Motor neuron (in vitro differentiated cells): Measurements from ENCODE around the gene ITGA11. TPM values are rescaled to one million over a fixed set of nuclear protein-coding genes. Genes with fewer than 3 reads are reported as not detected.
A peak's percentile ranks its signal among the peaks of the same experiment; 100 is the strongest.

Experiments used
- ATAC-seq, 8 experiments: fragments of 200-7000 bp; cut with Tn5 transposase; replicated peaks in 6 of 8; 2 replicates each; pipeline ENCODE4 v1.8.0; 2021; ENCODE audit warnings: mild to moderate bottlenecking in 8 of 8, moderate library complexity in 8 of 8
- H3K27ac ChIP-seq, 2 donors: fragments of 250-450 bp; sonication (Bioruptor Pico); 2 replicates each; pipeline ENCODE4 v1.9.0; 2021; ENCODE audit warnings: antibody characterized with exemption in 2 of 2, mild to moderate bottlenecking in 2 of 2, moderate library complexity in 1 of 2
- H3K4me1 ChIP-seq, 2 donors: fragments of 250-450 bp; sonication (Bioruptor Pico); replicated peaks in 1 of 2; 2 replicates each; pipeline ENCODE4 v1.6.1; 2021; ENCODE audit warnings: antibody characterized with exemption in 2 of 2, mild to moderate bottlenecking in 2 of 2, moderate library complexity in 1 of 2
- H3K4me3 ChIP-seq, 5 donors: fragments of 250-450 bp; sonication (Bioruptor Pico); 2 replicates each; pipeline ENCODE4 v1.9.0; 2021; ENCODE audit warnings: antibody characterized with exemption in 5 of 5, mild to moderate bottlenecking in 5 of 5, moderate library complexity in 4 of 5
- WGBS, 10 experiments: fragments of 450-650 bp; shearing (Covaris generic); methylation state at CpG; one replicate each; pipeline ENCODE4 v1.0.0; 2022; 5-methylcytosine and 5-hydroxymethylcytosine counted together
- in situ Hi-C, 9 experiments: fragments of 400-800 bp; cut with MboI; loops; one replicate each; pipeline ENCODE4 v1.15.0; 2021; ENCODE audit warnings: low sequenced_read_pairs in 9 of 9, low pct_unique_long_range_greater_than_20kb in 2 of 9; ENCODE audit not compliant: unreplicated experiment in 9 of 9
- total RNA-seq, 8 experiments: library from RNA; unstranded; fragments of 300-600 nt; gene quantifications; 2 replicates each; pipeline versions ENCODE4 v1.2.3 to v1.2.4, GENCODE V29; 2022

ITGA11 gene
- total RNA-seq, 8 experiments from 2014 or later = 0.27 to 35.0 (median 0.78) TPM

DNA sequence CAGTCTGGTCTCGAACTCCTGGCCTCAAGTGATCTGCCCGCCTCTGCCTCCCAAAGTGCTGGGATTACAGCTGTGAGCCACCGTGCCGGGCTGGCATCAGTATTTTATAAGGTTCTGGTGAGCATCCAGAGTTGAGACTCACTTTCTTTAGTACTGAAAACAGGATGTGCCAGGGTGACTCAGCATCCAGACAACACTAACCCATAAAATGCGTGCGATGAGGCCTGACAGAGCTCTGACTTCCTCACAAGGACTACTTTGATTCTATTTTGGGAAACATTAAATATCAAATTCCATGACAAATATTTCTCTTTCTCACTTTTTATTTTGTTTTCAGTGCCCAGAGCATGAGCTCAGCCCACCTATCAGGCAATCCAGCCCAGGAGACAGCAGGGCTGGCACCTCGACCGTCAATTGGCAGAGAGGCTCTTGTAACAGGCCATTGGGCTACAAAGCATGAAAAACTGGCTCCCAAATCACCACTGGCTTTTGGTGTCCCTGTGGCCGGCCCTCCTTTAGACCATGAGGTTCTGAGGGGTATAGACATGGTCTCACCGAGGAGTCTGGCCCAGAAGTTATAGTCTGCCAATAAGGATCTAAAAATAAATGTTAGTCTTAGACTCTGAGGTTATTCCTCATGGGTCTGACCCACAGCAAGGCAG, 79.4 kb downstream of the ITGA11 start:
- peak in 4 of 8 experiments; percentile 20 to 96 (median 62) for ATAC-seq
- WGBS, 10 experiments = 2 to 100% (median 91%) methylated on average over 1 to 8 of the region's 10 CpGs; no CpG with 5 or more reads in 1 of the 10 experiments
- in situ Hi-C loops = no loop called here
- Histone ChIP-seq H3K4me3 (no peak overlapping the region), H3K4me1 (no peaks in the 10 kb centered on the region), H3K27ac (no peak overlapping the region)

DNA sequence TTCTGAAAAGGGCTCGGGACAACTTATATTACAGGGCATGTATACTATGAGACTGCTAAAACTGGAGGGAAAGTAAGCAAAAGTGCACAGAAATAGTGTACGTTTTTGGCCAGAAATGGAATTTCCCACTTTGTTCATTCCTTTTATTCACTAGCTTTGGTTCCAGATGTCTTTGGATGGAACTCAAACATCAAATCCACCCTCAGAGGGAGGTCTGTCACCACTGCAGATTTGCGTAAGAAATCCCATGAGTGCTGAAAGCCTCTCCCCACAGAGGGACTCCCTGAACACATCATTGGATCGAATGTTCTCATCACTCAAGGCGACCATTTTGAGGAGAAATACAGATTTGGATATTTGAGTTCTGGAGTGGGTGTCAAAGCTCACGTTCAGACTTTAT, 82.8 kb downstream of the ITGA11 start:
- ATAC-seq = no peak
- in situ Hi-C loops = no loop called here
- H3K4me3 ChIP-seq = no peak overlapping the region
- no peaks in the 10 kb centered on the region for H3K4me1 ChIP-seq
- WGBS, 10 experiments = 46 to 100% (median 67%) methylated on average over 1 to 5 of the region's 6 CpGs; no CpG with 5 or more reads in 1 of the 10 experiments
- no peak overlapping the region for H3K27ac ChIP-seq

DNA sequence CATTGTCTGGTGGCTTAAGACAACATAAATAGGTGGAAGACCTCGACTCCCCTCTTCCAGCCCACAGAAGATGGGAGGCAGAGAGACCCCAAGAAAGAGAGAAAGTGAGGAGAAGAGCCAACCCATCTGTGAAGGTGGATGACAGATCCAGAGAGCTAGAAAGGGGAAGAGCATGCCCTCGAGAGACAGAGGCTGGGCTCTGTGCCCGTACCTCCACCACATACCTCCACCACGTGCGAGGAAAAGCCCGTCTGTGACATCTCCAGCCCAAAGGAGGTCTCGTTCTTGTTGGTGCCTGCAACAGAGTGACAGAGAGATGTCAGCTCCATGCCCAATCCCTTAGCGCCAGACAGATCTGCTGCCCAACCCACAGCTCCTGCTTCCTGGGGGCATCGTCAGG, 83.4 kb downstream of the ITGA11 start:
- 0 to 91% (median 66%) methylated on average over 1 to 5 of the region's 9 CpGs; no CpG with 5 or more reads in 6 of the 10 experiments for WGBS, 10 experiments
- H3K4me3 ChIP-seq = no peak overlapping the region
- in situ Hi-C loops = no loop called here
- H3K27ac ChIP-seq = no peak overlapping the region
- H3K4me1 ChIP-seq = no peaks in the 10 kb centered on the region
- no peak for ATAC-seq

DNA sequence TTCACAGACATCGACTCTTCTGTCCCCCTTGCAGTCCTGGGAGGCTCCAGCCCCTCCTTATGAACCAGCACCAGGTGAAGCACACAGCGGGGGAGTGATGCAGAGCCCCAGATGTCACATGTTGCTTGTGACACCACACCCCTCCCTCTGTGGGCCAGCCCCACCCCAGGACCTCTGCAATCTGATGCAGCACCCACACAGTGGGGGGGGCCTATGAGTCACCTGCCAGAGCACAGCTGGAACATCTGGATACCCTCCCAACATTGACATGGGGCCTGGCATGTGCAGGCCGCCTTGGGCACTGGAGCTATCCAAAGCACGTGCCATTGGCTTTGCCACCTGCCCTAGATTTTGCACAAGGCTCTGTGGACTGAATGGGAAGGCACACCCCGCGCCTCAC, 83.9 kb downstream of the ITGA11 start:
- peak in 1 of 8 experiments; percentile 50 for ATAC-seq
- in situ Hi-C loops = no loop called here
- 70 to 100% (median 100%) methylated on average over 1 to 2 of the region's 6 CpGs; no CpG with 5 or more reads in 7 of the 10 experiments for WGBS, 10 experiments
- Histone ChIP-seq H3K27ac (no peak overlapping the region), H3K4me3 (no peak overlapping the region), H3K4me1 (no peaks in the 10 kb centered on the region)

DNA sequence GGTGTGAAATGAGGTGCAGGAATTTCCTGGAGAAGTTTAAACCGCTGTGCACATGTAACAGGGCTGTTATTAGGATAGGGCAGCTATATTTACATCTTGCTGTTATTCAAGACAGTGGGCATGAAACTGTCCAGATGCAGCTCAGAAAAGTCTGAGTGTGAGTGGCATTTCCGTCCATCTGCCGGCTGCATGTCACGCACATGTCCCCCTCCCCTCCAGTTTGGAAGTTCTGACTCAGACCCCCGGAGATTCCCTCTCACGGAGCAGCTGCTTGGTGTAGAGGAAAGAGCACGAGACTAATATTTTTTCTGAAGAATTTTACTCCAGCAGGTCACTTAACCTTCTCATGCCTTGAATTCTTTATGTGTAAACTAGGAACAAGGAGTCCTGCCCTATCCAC, 84.6 kb downstream of the ITGA11 start:
- no peak overlapping the region for H3K4me3 ChIP-seq
- 8 to 88% (median 78%) methylated on average over 2 to 7 of the region's 7 CpGs; no CpG with 5 or more reads in 3 of the 10 experiments for WGBS, 10 experiments

DNA sequence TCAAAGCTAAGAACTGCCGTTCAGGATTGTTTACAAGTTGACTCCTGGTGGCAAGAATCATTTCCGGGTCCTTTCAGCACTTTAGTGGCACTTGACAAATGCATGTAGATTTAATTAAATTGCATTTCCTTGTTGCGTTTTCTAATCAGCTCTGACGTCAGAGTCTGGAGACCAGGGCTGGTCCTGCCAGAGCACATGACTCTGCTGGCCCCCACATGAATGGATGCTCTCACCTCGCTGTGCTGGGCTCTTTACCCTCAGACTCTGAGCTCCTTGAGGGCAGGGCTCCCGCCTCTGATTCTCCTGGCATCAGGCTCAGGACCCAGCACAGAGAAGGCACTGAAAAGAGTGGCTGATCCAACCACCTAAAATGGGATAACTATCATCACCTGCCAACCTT, 85.0 kb downstream of the ITGA11 start:
- WGBS, 10 experiments = 10 to 100% (median 69%) methylated on average over 1 to 6 of the region's 6 CpGs; no CpG with 5 or more reads in 2 of the 10 experiments
- Histone ChIP-seq H3K4me3 (no peak overlapping the region), H3K27ac (no peak overlapping the region), H3K4me1 (peaks cover 0 to 3% of the 10 kb centered on the region in 2 donors)
- ATAC-seq = peak in 1 of 8 experiments; percentile 23
- in situ Hi-C loops = no loop called here

More for the DNA sequence above, 84.6 kb downstream of the ITGA11 start:
- in situ Hi-C loops = no loop called here
- Histone ChIP-seq H3K4me1 (no peaks in the 10 kb centered on the region), H3K27ac (no peak overlapping the region)
- ATAC-seq = peak in 1 of 8 experiments; percentile 43

DNA sequence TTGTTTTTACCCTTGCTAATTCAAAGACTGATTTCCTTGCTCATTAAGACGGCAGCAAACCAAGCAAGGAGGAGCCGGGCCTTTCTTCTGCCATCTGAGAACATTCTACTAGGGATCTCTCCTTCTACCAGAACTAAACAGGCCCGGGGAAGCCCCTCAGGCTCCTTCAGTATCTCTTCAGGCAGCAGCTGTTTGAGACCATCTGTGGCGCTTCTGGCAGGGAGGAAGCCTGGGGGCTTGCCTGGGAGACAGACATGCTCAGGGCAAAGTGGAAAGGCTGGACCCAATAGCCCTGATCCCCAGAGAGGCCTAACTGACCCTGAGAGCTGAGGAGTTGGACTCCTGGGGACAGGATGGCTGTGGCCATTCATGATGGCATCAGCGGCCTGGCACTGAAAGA, 86.5 kb downstream of the ITGA11 start:
- in situ Hi-C loops = no loop called here
- H3K27ac ChIP-seq = no peak overlapping the region
- whole genome bisulfite sequencing, 10 experiments = 75 to 86% (median 76%) methylated on average over 2 to 5 of the region's 5 CpGs; no CpG with 5 or more reads in 6 of the 10 experiments
- ATAC-seq = no peak
- H3K4me1 ChIP-seq = peaks cover 0 to 7% of the 10 kb centered on the region in 2 donors
- H3K4me3 ChIP-seq = no peak overlapping the region

DNA sequence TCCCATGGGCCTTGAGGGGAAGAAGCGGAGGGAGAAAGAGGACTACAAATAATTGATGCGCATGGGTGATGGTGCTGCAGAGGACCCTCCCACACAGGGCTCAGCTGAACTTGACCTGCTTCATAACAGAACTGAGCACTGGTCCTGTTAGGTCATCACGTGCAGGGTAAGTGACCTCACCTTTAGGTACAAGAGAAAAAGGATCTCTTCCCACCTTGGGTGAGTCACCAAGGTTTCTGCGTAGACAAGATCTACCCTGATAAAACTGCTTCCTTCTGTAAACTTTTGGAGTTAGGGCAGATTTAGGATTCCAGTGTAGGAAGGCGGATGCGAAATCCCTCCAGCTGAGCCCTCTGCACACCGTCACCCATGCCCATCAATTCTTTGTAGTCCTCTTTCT, 87.4 kb downstream of the ITGA11 start:
- peaks cover 0 to 7% of the 10 kb centered on the region in 2 donors for H3K4me1 ChIP-seq
- peak in 1 of 8 experiments; percentile 35 for ATAC-seq
- in situ Hi-C loops = no loop called here
- WGBS, 10 experiments = 71 to 100% (median 88%) methylated on average over 1 to 5 of the region's 7 CpGs; no CpG with 5 or more reads in 1 of the 10 experiments
- H3K4me3 ChIP-seq = no peak overlapping the region
- H3K27ac ChIP-seq = no peak overlapping the region

DNA sequence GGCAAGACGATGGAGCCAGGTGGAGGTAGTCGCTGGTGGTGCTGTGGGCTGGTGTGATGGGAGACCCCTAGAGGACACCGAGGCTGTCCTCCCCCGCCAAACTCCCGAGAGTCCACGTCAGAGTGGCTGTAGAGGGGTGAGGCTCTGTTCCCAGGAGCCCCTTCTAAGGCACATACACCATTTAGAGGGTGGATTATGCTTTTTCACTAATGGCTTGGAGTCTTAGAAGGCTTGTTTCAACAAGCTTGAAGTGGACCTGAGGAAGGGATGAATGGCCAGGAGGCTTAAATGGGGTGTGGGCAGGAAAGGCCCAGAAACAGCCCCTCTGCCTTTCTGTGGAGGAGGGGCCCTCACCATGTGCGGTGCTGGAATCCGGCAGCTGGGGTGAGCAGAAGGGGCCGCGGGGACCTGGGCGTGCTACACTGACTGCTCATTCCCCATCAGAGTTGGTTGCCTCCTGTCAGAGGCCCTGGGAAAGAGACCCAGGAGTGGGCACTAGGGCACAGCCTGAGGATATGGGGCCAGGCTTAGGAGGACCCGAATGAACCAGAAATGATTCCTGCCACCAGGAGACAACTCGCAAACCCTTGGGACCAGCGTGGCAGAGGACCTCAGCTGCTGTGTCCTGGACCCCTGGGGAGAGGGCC, 88.3 kb downstream of the ITGA11 start:
- in situ Hi-C loops = no loop called here
- no peak overlapping the region for H3K4me3 ChIP-seq
- no peak for ATAC-seq
- WGBS, 10 experiments = 63 to 88% (median 79%) methylated on average over 3 to 6 of the region's 14 CpGs; no CpG with 5 or more reads in 4 of the 10 experiments
- peaks cover 0 to 7% of the 10 kb centered on the region in 2 donors for H3K4me1 ChIP-seq
- H3K27ac ChIP-seq = no peak overlapping the region

DNA sequence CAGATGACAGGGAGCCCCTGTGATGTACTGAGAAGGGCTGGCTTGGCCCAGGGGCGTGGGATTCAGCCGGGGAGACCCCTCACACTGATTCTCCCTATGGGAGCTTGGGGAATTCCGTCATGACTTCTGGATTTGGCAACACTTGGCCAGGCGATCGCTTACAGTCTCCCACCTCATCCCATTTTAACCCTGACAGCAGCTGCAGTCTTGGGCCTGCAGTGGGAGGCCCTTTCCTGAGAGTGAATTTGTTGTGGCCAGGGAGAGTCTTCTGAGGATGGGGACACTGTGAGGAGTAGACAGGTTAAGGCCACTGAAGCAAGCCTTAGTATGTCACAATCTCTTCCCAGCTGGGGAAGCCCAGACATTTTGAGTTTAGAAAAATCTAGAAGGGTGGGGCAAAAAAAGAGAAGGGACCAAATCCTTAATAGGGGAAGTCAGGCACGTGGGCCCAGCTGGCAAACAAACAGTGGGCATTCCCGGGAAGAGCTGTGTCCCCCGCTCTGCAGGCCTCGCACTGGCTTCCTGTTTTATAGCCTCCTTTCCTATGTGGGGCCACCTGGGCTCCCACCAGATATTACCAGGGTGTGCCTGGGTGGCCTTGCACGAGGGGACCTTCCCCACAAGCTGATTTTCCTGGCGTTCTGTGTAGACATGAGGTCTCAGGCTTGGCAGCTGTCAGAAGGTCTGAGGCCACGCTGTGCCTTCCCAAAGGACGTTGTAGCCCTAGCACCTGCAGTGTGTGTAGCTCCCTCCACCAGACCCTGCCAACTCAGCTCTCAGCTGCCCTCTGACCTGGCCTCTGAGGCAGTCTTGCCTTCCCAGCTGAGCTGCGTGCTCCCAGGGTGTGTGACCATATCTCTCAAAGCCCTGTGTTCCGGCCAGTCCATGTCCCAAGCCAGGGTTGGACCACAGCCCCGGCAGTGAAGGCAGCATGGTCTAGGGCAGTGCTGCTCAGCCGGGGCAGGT, 89.9 kb downstream of the ITGA11 start:
- 60 to 100% (median 84%) methylated on average over 1 to 11 of the region's 17 CpGs; no CpG with 5 or more reads in 4 of the 10 experiments for WGBS, 10 experiments
- ATAC-seq = peak in 1 of 8 experiments; percentile 9
- Histone ChIP-seq H3K27ac (no peak overlapping the region), H3K4me1 (peaks cover 0 to 7% of the 10 kb centered on the region in 2 donors), H3K4me3 (no peak overlapping the region)
- in situ Hi-C loops = no loop called here

DNA sequence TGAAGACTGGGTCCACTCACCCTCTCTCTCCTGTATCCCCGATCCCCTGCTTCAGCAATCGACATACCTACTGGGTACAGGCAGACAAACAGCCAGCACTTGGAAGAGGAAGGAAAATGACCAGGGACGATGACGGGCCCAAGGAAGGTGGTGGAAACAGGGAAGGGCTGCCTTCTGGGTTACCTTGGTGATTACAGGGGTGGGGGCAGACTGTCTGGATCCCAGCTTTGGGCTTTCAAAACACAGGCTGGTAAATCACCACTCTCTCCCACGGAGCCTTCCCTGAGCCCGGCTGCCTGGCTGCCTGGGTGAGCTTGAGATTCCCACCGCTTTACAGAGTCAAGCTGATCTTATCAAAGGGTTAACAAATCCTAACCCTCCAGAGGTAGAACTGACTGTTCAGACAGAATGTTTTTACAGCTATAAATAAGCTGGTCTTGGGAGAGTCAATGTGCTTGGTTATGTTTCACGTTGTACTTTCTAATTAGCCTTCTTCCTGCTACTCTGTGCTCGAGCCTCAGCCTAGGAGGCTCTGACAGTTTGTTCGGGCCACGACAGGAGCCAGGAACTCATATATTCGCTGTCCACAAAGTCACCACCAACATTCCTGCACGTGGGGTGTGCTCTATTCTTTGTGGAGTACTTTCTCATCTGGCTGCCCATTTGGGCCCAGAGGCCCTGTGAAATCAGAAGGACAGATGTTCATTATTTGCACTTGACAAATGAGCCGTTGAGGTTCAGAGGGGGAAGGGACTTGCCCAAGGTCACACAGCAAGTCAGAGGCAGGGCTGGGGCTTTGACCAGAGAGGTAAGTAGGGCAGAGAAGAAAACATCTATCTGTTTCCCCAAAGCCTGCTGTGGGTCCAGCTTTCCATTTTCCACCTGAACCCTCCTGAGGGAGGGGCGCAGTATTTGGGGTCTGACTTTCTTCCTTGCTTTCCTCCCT, 91.0 kb downstream of the ITGA11 start:
- in situ Hi-C loops = no loop called here
- peaks cover 0 to 7% of the 10 kb centered on the region in 2 donors for H3K4me1 ChIP-seq
- no peak overlapping the region for H3K4me3 ChIP-seq
- peak in 2 of 8 experiments; percentile 26 to 67 for ATAC-seq
- H3K27ac ChIP-seq = no peak overlapping the region
- 46 to 82% (median 59%) methylated on average over 4 to 9 of the region's 15 CpGs; no CpG with 5 or more reads in 4 of the 10 experiments for WGBS, 10 experiments

DNA sequence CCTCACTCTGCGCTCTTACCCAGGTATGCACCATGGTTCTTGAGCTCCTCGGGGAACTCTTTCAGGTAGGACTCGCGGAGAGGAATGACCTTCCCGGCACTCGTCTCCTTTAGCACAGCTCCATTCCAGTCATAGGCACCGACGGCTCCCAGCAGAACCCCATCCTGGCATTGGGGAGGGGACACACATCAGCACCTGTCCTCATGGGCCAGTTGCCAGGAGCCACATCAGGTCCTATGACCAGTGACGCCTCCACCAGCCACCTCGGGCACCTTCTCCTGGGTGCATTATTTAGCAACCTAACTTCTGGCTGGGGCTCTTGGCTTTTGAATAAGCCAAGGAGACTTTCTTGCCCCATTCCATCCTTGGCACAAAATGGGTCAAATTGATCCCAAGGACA, 92.5 kb downstream of the ITGA11 start:
- 40 to 100% (median 90%) methylated on average over 1 to 4 of the region's 10 CpGs; no CpG with 5 or more reads in 6 of the 10 experiments for WGBS, 10 experiments
- in situ Hi-C loops = no loop called here
- H3K27ac ChIP-seq = no peak overlapping the region

More for the DNA sequence above, 92.5 kb downstream of the ITGA11 start:
- peaks cover 0 to 7% of the 10 kb centered on the region in 2 donors for H3K4me1 ChIP-seq
- H3K4me3 ChIP-seq = no peak overlapping the region
- ATAC-seq = no peak
